Measurements from ENCODE around the gene SLC16A6.
"Not testable (repeated sequence)": the region's sequence is repeated elsewhere in the genome, so short reads cannot be mapped to it uniquely, and the experiment has no call there.

The SLC16A6 gene, protein sequence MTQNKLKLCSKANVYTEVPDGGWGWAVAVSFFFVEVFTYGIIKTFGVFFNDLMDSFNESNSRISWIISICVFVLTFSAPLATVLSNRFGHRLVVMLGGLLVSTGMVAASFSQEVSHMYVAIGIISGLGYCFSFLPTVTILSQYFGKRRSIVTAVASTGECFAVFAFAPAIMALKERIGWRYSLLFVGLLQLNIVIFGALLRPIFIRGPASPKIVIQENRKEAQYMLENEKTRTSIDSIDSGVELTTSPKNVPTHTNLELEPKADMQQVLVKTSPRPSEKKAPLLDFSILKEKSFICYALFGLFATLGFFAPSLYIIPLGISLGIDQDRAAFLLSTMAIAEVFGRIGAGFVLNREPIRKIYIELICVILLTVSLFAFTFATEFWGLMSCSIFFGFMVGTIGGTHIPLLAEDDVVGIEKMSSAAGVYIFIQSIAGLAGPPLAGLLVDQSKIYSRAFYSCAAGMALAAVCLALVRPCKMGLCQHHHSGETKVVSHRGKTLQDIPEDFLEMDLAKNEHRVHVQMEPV

GRCh38 chr17:68290955-68291835 is at the start of gene SLC16A6, which contains the start of gene ARSG:
TSS of gene SLC16A6 (minus strand) at chr17:68291127. CDS start at chr17:68278320, 12,807 bp downstream.
TSS of gene ARSG (plus strand) at chr17:68291495. CDS start at chr17:68307494, 15,999 bp downstream.
- Histone ChIP-seq H3K9ac (ENCODE audit: low read depth, low read length) (peak within 1 kb of the TSS; percentile 84), H3K4me1 (ENCODE audit: insufficient read depth, low read length) (peaks cover 37% of the 10 kb centered on the region), H3K9me3 (ENCODE audit: control insufficient read depth, insufficient read depth, low read length) (no peaks in the 10 kb centered on the region), H3K36me3 (ENCODE audit: insufficient read depth, low read length) (no peaks in the 10 kb centered on the region)

GRCh38 chr17:68334393-68334792 is 43.5 kb upstream of the SLC16A6 start:
- no peak overlapping the region for H3K9ac ChIP-seq (ENCODE audit: low read depth, low read length)
- H3K36me3 ChIP-seq (ENCODE audit: insufficient read depth, low read length) = no peaks in the 10 kb centered on the region; the same call in 1 of the 2 replicates
- peaks cover 8% of the 10 kb centered on the region for H3K9me3 ChIP-seq (ENCODE audit: control insufficient read depth, insufficient read depth, low read length)
- no peaks in the 10 kb centered on the region for H3K4me1 ChIP-seq (ENCODE audit: insufficient read depth, low read length)

DNA sequence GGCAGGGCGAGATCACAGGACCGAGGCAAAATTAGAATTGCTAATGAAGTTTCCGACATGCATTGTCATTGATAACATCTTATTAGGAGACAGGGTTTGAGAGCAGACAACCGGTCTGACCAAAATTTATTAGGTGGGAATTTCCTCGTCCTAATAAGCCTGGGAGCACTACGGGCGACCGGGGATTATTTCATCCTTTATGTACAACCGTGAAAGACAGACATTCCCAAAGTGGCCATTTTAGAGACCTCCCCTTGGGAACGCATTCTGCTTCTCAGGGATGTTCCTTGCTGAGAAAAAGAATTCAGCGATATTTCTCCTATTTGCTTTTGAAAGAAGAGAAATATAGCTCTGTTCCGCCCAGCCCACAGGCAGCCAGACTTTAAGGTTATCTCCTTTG is 41.0 kb upstream of the SLC16A6 start:
- H3K9ac ChIP-seq (ENCODE audit: low read depth, low read length); H3K9me3 ChIP-seq (ENCODE audit: control insufficient read depth, insufficient read depth, low read length); H3K4me1 ChIP-seq (ENCODE audit: insufficient read depth, low read length); H3K36me3 ChIP-seq (ENCODE audit: insufficient read depth, low read length): not testable (repeated sequence)

DNA sequence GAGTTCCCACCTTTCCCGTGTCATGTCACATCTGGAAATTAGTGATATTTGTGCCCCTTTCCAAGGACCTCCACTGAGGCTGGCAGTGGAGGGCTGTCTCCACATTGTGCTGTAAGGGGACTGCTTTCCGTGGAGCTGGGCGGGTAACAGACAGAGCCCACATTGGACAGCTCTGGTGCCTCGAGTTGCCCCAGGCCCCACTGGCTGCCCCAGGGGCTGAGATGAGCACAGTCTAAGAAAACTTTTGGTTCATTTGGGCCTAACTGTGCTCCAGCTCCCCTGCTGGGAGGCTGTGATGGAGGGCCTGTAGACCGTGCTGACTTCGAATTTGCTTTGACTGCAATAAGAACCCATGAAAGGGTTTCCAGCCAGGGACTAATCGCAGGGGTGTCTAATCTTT is 38.4 kb upstream of the SLC16A6 start:
- Histone ChIP-seq H3K4me1 (ENCODE audit: insufficient read depth, low read length) (no peaks in the 10 kb centered on the region), H3K36me3 (ENCODE audit: insufficient read depth, low read length) (no peaks in the 10 kb centered on the region; the same call in 1 of the 2 replicates), H3K9ac (ENCODE audit: low read depth, low read length) (no peak overlapping the region), H3K9me3 (ENCODE audit: control insufficient read depth, insufficient read depth, low read length) (peaks cover 8% of the 10 kb centered on the region)

DNA sequence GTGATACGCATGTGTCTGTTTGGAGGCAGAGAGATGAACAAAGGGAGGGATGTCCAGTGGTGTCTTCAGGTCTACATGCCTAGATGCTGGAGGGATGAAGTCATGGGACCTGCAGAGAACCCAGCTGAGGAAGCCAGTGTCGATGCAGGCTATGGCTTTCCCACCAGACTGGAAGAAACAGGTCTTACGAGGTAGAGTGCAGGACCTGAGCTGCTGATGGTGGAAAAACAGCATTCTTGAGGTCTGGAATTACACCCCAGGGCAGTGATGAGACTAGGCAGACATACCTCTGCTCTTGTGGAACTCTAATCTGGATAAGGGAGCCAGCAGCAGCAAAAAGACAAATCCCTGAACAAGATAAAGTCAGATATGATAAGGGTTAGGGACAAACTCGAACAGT is 37.7 kb upstream of the SLC16A6 start:
- Histone ChIP-seq H3K9ac (ENCODE audit: low read depth, low read length) (no peak overlapping the region), H3K9me3 (ENCODE audit: control insufficient read depth, insufficient read depth, low read length) (peaks cover 8% of the 10 kb centered on the region), H3K4me1 (ENCODE audit: insufficient read depth, low read length) (no peaks in the 10 kb centered on the region), H3K36me3 (ENCODE audit: insufficient read depth, low read length) (no peaks in the 10 kb centered on the region; the same call in 1 of the 2 replicates)

- Histone ChIP-seq H3K9me3 (ENCODE audit: control insufficient read depth, insufficient read depth, low read length) (peaks cover 8% of the 10 kb centered on the region), H3K9ac (ENCODE audit: low read depth, low read length) (no peak overlapping the region), H3K36me3 (ENCODE audit: insufficient read depth, low read length) (no peaks in the 10 kb centered on the region; the same call in 1 of the 2 replicates), H3K4me1 (ENCODE audit: insufficient read depth, low read length) (no peaks in the 10 kb centered on the region)
Measured at GRCh38 chr17:68327823-68328557, 37.1 kb upstream of the SLC16A6 start.

DNA sequence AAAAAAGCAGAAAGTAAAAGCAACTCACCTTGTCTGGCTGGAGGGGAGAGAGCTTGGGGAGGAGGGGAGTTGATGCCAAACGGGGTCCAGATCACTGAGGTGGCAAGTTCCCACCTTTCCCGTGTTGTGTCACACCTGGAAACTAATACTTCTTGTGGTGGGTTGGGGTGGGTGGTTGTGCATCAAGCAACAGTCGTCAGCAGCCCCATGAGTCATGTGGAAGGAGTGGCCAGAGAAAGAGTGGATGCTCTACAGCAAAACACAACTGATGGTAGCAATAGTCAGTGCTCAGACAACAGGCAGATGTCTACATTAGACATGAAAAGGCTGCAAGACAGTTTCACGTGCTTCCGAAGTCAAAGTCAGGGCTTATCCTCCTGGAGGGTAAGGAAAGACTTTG is 35.8 kb upstream of the SLC16A6 start:
- H3K36me3 ChIP-seq (ENCODE audit: insufficient read depth, low read length) = no peaks in the 10 kb centered on the region; the same call in 1 of the 2 replicates
- H3K9ac ChIP-seq (ENCODE audit: low read depth, low read length) = no peak overlapping the region
- H3K4me1 ChIP-seq (ENCODE audit: insufficient read depth, low read length) = no peaks in the 10 kb centered on the region
- peaks cover 7% of the 10 kb centered on the region for H3K9me3 ChIP-seq (ENCODE audit: control insufficient read depth, insufficient read depth, low read length)

DNA sequence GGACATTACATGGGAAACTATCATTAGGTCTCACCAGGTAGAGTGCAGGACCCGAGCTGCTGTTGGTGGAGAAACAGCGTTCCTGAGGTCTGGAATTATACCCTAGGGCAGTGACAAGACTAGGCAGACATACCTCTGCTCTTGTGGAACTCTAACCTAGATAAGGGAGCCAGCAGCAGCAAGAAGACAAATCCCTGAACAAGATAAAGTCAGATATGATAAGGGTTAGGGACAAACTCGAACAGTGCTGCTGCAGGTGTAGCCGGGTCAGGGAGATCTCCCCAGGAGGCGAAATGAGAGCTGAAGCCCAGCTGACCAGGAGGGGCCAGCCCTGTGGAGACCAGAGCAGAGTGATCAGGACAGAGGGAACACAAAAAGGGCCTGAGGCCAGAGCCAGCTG is 35.0 kb upstream of the SLC16A6 start:
- H3K9me3 ChIP-seq (ENCODE audit: control insufficient read depth, insufficient read depth, low read length) = peaks cover 6% of the 10 kb centered on the region
- H3K36me3 ChIP-seq (ENCODE audit: insufficient read depth, low read length) = no peaks in the 10 kb centered on the region; the same call in 1 of the 2 replicates
- no peak overlapping the region for H3K9ac ChIP-seq (ENCODE audit: low read depth, low read length)
- no peaks in the 10 kb centered on the region for H3K4me1 ChIP-seq (ENCODE audit: insufficient read depth, low read length)

- Histone ChIP-seq H3K4me1 (ENCODE audit: insufficient read depth, low read length) (peaks cover 3% of the 10 kb centered on the region; the same call in 1 of the 2 replicates), H3K36me3 (ENCODE audit: insufficient read depth, low read length) (no peaks in the 10 kb centered on the region), H3K9me3 (ENCODE audit: control insufficient read depth, insufficient read depth, low read length) (no peaks in the 10 kb centered on the region; the same call in 1 of the 2 replicates), H3K9ac (ENCODE audit: low read depth, low read length) (no peak overlapping the region)
Measured at GRCh38 chr17:68324654-68325336, 33.9 kb upstream of the SLC16A6 start.

GRCh38 chr17:68324114-68324513 is 33.2 kb upstream of the SLC16A6 start:
- Histone ChIP-seq H3K9ac (ENCODE audit: low read depth, low read length) (no peak overlapping the region), H3K4me1 (ENCODE audit: insufficient read depth, low read length) (peaks cover 3% of the 10 kb centered on the region; the same call in 1 of the 2 replicates), H3K9me3 (ENCODE audit: control insufficient read depth, insufficient read depth, low read length) (no peaks in the 10 kb centered on the region; the same call in 1 of the 2 replicates), H3K36me3 (ENCODE audit: insufficient read depth, low read length) (no peaks in the 10 kb centered on the region)

DNA sequence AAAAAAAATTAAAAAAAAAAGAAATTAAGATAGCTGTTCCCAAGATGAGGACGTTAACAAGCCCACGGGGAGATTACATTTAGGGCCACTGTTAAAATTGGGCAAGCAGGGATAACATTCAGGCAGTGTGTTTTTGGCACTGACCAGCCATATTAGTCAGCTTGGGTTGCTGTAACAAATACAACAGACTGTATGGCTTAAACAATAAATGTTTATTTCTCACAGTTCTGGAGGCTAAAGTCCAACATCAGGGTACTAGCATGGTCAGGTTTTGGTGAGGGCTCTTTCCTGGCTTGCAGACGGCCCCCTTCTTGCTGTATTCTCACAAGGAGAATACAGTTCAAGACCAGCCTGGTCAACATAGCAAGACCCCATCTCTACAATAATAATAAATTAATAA is 31.7 kb upstream of the SLC16A6 start:
- H3K36me3 ChIP-seq (ENCODE audit: insufficient read depth, low read length) = no peaks in the 10 kb centered on the region
- no peak overlapping the region for H3K9ac ChIP-seq (ENCODE audit: low read depth, low read length)
- peaks cover 10% of the 10 kb centered on the region; the same call in 1 of the 2 replicates for H3K4me1 ChIP-seq (ENCODE audit: insufficient read depth, low read length)
- H3K9me3 ChIP-seq (ENCODE audit: control insufficient read depth, insufficient read depth, low read length) = no peaks in the 10 kb centered on the region; the same call in 1 of the 2 replicates

GRCh38 chr17:68321556-68321954 is 30.6 kb upstream of the SLC16A6 start:
- Histone ChIP-seq H3K9me3 (ENCODE audit: control insufficient read depth, insufficient read depth, low read length) (no peaks in the 10 kb centered on the region; the same call in 1 of the 2 replicates), H3K36me3 (ENCODE audit: insufficient read depth, low read length) (no peaks in the 10 kb centered on the region), H3K9ac (ENCODE audit: low read depth, low read length) (no peak overlapping the region), H3K4me1 (ENCODE audit: insufficient read depth, low read length) (peaks cover 10% of the 10 kb centered on the region; the same call in 1 of the 2 replicates)

- Histone ChIP-seq H3K36me3 (ENCODE audit: insufficient read depth, low read length) (no peaks in the 10 kb centered on the region), H3K4me1 (ENCODE audit: insufficient read depth, low read length) (peaks cover 10% of the 10 kb centered on the region; the same call in 1 of the 2 replicates), H3K9ac (ENCODE audit: low read depth, low read length) (no peak overlapping the region), H3K9me3 (ENCODE audit: control insufficient read depth, insufficient read depth, low read length) (no peaks in the 10 kb centered on the region; the same call in 1 of the 2 replicates)
Measured at GRCh38 chr17:68320943-68321555, 30.1 kb upstream of the SLC16A6 start.

Data from ES-I3 (cell line).